ENCODE data around the gene ZSCAN20.

ZSCAN20 gene
- 3.9 reads per million, percentile 15 among the genes with 10 or more reads in this experiment for total RNA-seq

DNA sequence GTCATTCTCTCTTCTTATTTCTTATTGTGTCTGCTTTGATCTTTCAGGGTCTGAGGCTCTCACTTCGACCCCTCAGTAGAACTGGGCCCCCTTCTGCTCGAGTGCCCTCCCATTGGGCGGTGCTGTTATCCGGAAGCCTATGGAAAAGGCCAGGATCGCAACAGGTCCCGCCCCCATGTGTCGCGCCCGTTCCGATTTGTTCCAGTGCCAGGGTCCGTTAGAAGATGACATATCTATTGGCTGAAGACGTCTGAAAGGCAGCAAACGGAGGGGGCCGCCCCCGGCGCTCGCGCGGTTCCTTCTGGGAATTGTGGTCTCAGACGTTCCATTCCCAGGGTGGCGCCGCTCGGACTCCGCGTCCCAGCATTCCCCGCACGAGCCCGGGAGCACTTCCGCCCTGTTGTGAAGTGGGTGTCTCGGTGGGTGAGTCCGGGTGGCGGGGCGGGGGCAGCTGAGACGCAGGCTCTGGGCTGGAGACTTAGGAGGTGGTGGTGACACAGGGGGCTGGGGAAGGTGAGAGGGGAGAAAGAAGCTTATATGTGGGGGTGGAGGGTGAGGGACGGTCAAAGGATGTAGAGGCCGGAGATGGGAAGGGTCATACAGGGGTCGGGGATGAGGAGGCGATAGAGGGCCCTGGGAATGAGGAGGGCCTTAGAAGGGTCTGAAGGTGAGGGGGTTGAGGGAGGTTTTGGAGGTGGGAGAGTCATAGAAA lies at the start of gene ZSCAN20:
ZSCAN20 (plus strand) TSS at position 377 of the 712 bp plus-strand sequence. CDS start 6,644 bp downstream, outside the sequence.
- DNase-seq = peak; percentile 73

DNA sequence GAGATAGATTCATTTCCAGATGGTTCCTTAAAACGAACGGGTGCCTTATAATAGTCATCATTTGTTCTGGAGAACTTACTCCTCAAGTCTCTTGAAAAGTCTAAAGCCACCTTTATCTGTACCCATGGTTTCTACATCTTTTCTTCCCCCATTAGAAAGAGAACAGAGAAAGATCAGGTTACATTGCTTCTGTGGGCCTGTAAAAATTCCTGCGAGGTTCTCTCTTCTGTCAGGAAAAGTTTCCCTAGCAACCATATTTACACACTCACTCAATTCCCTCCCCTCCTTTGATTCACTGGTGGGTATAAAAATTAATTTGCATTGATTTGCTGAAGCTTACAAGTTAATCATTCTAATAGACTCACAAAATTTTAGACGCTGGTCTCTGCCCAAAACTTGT lies 48.2 kb upstream of the ZSCAN20 start:
- no peak for DNase-seq

DNA sequence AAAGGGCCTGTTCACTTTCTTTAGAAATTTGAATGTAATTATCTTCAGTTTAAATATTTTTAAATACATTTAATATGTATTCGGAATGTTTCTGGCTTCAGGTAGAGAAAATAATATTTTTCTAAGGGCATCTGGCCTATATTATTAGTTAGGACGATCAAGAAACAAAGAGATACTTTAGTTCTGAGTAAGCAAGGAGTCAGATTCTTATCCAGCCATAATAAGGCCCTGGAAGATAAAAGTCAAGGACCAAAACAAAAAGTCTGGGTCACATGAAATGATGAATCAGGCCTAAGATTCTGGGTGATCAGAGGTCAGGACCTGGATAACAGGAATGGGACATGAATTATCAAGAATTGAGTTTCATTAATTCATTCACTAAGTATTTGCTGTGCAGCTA lies 47.8 kb upstream of the ZSCAN20 start:
- DNase-seq = no peak

DNA sequence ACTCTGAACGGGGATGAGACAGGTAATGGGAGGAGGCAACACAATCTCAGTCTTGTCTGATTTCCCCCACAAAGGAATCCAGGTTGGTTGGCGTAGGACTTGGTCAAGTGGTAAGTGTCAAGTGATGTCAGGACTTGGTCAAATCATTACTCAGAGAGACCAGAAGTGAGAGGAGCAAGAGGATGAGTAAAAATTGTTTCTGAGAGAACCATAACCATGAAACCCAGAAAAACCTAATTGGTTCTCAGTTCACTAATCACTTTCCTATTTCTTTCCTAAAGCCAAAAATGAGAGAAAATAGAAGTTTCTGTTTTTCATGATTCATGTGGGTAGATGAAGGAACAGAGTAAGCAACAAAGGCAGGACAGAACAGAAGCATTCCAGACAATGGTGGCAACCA lies 46.5 kb upstream of the ZSCAN20 start:
- no peak for DNase-seq

DNA sequence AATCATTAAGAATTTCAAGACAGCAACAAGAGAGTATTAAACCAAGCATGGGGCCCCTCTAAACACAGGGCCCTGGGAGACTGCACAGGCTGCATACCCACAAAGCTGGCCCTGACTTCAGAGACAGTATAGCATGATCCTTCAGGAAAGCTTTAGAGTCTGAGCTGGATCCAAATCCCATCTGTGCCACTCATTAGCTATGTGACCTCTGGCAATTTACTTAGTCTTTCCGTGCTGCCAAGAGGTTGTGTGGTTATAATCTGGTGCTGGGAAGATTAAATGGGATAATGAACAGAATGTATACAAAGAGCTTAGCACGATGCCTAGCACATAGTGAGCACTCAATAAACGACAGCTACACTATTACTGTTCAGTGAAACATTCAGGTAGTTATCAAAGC lies 45.5 kb upstream of the ZSCAN20 start:
- DNase-seq = no peak

DNA sequence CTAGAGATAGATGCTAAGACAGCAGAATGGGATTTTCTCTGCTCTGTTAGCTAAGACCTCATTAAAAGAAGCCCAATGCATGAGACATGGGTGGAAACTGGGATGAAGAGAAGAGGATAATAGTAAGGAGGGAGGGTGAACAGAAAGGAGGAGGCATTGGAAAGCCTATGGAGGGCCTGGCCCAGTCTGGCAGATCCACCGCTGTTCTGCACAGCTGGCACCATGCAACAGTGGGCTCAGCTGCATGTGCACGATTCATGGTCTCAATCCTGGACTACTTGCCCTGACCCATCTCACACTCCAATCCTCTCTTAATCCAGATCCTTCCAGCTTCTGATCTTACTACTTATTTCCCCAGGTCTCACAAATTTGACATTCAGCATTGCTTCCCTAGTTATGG lies 43.8 kb upstream of the ZSCAN20 start:
- DNase-seq = no peak

DNA sequence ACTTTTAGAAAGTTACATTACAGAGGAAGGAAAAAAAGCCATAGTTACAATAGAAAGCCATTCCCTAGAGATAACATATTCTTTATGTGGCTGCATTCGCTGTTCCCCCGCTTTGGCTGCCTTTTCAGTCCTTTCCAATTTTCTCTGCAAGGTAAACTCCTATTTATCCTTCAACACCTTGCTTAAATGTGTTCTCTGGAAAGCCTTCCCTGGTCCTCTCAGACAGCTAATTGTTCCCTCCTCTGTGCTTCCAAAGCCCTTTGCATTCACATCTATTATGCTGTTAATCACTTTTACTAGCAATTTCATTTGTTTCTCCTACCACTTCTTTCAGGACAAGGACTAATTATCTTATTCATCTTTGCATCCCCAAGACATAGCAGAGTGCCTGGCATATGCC lies 43.1 kb upstream of the ZSCAN20 start:
- no peak for DNase-seq

DNA sequence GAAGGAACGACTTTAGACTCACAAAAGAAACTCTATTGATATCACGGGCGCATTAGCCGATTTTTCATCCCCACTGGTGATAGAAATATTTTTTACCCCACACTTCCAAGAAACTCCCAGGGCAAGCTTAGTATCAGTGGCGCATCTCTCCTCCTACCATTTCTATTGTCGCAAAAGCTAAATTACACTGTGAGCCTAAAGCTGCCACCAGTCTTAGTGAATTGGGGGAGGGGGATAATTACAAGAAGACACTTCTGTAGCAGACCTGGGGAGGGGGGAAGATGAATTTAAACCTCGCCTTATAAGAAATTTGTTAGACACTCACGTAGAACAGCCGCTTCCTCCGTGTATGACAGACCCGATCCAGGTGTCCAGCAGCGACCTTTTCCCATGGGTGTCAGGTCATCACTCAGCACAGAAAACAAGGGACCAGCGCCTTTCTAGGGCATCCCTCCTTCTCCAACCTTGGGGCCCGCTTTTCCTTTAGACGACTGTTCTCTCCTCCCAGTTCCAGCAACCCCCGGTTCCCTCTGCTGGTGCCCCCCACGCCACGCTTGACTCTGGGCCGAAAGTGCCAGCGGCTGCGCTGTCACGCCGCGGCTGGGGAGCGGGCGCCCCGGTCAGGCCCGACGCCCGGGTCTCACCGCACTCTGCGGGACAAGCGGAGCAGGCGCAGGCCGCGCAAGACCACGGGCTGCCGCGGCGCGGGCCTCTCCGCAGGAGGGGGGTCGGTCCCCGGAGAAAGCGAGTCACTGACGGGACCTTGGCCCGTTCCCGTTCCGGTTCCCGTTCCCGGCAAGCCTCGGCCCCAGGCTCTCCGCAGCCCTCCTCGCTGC lies 42.4 kb upstream of the ZSCAN20 start:
- no peak for DNase-seq

DNA sequence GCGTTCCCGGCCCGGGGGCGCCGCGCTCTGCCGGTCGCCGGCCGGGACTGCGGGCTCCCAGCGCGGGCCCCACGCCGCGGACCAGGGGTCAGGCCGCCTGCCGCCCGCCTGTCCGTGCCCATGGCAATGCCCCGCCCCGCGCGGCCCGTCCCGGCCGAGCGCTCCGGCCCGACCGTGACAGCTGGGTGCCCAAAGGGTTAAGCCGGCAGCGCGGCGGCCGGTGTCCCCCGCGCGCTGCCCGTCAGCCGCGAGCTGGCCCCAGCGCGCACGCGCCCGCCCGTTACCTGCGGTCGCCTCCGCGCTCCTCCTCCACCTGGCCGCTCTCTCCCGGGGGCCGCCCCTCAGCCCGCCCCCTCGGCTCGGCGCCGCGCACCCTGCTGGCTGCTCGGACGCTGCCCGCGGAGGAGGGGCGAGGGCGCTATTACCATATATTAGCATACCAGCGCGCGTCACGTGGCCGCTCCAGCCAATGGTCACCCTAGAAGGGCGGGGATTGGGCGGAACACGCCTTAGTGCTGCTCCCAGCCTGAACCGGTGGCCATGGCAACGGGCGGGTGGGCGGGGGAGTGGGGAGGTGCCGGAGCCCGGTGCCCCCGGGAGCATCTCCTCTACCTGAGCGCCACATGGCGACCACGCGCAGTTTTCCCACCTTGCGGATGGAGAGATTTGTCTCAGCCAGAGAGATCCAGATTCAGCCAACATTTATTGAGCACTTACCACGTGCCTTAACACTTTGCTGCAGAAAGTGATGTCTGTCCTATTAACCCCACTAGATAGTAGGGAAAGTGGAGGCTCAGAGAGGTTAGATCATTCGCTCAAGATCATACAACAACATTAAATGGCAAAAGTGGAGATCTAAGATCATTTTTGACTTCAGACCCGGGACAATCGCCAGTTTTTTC lies 41.5 kb upstream of the ZSCAN20 start, which contains the start of gene PHC2:
PHC2 (minus strand) TSS at position 404 of the 902 bp plus-strand sequence. CDS start 55,556 bp downstream, outside the sequence.
- peak; percentile 80 for DNase-seq

DNA sequence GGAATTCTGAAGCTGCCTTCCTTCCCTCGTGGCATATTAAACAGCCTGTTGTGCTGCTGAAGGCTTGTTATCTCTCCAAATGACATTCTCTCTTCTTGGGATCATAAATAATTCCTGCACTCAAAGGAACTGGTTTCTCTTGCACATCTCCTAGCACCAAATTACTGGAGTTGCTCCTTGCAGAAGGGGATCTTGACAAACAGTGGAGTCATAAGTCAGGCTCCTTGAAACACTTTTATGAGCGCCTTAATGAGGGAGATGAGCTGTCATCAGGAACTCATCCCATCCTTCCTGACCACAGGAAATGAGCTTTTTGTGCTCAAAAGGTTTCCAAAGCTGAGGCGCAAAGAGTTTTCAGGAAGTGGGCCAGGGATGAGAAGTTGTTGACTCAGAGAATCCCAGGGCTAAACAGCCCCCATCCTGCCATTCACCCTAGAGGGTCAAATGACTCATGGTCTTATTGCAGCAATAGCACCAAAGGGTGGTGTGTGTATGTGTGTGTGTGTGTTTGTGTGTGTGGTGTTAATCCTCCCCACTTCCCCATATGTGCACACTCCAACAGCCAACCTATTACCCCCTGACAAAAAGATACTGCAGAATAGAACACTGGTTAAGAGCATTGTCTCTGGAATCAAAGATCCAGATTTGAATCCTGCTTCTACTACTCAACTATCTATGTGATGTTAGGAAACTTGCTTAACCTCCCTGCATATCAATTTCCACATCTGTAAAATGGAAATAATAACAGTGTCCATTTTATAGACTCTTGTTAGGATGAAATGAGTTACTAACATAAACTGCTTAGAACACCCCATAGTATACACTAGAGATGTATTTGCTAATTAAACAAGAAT lies 38.7 kb upstream of the ZSCAN20 start:
- no peak for DNase-seq

DNA sequence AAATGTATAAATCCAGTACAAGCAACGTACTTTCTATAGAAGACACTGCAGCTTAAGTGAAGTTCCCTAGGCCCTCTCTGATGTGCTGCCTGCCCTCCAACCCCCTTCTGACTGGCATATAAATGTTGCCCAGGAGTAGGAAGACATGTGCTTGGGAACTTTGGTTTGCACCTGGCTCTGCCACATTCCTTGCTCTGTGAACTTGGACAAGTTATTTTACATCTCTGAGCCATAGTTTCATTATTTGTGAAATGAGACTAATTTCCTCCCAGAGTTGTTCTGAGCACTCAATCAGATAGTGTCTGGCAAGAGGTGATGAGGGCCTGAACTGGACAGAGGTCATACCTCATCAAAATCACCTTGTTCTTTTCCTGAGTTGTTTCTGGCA lies 38.1 kb upstream of the ZSCAN20 start:
- DNase-seq = no peak

DNA sequence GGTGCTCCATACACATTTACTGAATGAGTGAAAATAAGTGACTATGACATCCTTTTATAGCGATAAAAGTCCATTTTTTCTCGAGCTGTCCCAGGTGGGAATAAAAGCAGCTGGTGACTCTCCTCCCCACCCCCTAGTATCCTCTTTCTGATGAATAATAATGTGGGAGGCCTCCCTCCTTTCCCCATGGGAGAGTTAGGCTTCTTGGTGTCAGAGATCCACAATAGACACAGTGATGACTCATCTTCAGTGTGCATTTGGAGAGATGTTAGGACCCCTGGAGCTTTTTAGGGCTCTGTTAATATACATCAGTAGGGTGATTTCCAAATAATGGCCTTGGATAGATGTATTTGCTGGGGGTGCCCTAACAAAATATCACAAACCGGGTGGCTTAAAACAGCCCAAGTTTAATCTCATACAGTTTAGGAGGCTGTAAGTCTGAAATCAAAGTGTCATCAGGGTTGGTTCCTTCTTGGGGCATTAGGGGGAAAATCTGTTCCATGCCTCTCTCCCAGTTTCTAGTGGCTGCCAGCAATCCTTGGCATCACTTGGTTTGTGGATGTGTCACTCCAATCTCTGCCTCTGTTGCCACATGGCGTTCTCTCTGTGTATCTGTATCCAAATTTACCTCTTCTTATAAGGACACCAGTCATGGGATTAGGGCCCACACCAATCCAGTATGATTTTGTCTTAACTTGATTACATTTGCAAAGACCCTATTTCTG lies 37.2 kb upstream of the ZSCAN20 start:
- no peak for DNase-seq

DNA sequence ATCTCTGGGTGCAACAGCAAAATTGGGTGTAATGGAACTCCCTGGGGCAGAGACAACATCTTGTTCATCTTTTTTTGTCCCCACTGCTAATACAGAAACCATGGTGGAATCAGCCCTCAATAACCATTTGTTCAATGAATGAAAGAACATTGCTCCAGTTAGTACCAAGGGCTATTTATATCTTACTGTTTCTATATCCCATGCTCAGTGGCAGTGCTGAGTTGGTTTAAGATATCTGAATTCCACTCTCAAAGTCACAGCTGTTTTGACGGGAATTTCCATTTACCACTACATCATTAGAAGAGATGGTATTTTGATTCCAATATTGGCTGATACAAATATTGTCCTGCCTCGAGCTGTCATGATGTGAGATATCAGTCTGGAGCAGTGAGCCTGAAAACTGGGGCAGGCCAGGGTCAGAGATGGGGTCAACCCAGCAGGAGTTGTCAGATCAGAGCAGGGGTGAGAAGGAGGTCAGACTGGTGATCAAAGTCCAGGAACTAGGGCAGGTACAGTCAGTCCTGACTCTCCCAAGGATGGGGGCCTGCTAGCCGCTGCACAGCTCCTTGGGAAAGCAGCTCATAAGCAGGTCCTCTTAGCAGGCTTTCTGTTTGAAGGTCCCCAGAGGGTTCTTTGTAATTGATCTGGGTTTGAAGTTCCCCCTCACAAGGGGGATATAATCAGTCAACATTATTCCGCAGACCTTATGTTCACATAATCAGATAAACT lies 35.7 kb upstream of the ZSCAN20 start:
- DNase-seq = no peak

DNA sequence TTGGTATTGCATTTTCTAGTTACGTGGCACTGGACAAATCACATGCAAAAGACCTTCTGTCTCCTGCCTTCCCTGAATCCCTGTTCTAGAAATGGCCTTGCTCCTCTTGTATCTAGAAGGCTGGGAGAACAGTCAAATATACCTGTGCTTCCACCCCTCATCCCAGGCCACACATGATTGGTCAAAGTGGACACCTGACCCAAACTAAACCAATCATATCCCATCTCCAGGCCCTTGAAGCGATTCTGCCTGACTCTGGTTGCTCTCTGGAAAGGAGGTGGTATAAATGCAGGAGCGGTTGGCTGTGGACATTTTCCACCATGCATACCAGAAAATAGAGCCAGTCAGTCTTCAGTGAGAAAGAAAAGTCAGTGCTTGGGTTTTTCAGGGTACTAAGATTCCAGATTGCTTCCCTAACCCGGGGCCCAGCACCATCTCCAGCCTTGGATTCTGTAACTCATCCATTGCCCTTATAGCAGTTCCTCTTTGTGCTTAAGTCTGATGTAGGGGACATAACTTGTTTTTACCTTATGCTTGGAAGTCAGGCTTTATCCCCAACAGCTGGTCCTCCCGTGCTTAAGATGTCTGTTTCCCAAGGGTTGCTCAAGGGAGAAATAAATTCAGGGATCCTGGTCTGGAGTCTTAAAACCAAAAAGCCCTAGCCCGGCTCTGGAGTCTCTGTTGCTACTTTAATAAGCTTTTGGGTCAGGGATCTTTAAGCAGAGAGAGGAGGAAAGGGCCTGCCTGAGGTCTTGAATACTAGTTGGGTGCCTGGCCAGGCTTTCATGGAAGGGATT lies 33.9 kb upstream of the ZSCAN20 start:
- no peak for DNase-seq

DNA sequence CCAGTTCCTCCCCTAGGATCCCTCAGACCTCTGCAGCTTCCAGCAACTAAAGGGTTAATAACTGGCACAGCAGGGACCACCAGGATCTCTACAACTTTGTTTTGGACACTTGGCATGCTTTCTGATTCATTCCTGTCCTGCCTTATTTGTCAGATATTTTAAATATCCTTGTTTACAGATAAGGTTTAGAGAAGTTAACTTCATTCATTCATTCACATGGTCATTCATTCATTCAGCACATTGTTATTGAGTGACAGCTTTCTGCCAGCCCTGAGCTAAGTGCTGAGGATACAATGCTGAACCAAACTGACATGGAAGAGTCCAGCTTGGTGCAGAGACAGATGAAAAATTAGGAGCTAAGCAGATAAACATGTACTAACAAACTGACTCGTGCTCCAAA lies 32.8 kb upstream of the ZSCAN20 start:
- DNase-seq = no peak

DNA sequence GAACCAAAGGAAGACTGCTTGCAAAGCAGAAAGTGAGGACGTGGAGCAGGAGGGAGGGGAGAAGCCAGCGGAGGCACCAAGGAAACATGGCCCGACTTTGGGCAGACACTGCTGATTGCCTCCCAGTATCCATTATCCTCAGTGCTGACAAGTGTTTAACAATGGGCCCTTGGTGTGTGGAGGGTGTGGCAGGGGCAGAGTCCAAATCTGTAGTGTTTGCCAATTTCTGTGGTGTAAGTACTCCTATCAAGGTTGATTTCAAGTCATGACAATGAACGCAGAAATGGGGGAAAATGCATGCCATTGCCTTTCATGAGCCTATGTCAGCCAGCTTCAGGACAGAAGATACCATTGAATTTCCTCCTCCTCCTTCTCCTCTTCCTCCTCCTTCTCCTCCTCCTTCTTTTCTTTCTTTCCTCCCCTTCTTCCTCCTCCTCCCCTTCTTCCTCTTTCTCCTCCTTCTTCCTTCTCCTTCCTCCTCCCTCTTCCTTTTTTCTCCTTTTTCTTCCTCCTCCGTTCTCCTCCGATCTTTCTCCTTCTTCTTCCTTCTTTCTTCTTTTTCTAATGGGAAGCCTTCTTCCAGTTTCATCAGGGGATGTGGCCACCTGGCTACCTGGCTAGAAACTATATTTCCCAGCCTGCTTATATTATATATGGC lies 31.2 kb upstream of the ZSCAN20 start:
- no peak for DNase-seq

DNA sequence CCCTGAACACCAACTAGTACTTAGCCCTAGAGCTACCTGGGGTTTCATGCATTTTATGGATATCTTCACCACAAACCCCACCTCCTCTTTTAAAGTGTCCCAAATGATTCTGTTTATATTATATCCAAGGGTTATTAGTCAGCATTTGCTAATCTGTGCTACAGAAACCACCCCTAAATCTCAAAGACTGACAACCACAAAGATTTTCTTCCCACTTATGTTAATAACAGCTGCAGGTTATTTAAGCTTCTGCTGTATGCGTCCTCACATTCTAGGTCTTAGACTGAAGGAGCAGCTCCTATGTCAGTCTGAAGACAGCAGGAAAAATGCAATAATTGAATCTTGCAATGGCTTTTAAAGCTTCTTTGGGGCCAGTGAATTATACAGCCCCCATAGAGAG lies 30.3 kb upstream of the ZSCAN20 start:
- no peak for DNase-seq

DNA sequence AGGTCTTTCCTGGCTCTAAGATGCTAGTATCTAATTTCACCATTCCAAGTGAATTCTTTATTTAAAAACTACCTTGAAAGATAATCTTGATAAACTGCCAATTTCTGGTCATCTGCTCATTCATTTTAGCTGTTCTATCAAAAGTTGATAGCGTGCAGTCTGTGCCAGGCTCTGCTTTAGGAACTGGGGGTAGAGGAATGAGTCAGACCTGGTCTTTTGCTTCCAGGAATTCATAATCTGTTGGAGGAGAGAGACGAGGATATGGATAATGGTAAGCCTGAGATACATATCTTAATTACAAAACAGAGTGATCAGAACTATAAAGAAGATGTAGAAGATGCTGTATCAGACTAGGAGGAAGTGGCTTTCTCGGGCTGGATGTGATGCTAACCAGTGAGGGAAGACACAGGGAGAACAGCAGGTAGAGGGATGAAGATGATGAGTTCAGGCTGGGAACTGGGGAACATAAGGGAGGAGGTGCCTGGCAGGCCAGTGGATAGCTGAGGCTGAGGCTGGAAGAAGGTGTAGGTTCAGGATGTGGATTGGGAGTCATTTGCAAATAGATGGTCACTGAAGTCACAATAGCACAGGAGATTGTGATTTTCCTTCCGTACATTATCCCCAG lies 29.3 kb upstream of the ZSCAN20 start:
- DNase-seq = no peak
